SK-N-SH treated with all-trans-retinoic acid at 6 μM for 48 hours (cell line): ENCODE results near the gene ZKSCAN8.

Experiments used
- ATAC-seq: fragments of 200-7000 bp; cut with Tn5 transposase; 3 replicates; pipeline ENCODE4 v1.9.1; 2020; ENCODE audit warnings: mild to moderate bottlenecking, moderate library complexity
- BACH2 ChIP-seq: fragments of 250-450 bp; sonication (Bioruptor Pico); IDR thresholded peaks from 2 replicates; pipeline ENCODE4 v1.9.0; 2021; ENCODE audit warnings: mild to moderate bottlenecking, borderline replicate concordance
- CREB5 ChIP-seq: fragments of 250-450 bp; sonication (Bioruptor Pico); IDR thresholded peaks from 2 replicates; pipeline ENCODE4 v1.5.1; 2020; ENCODE audit warnings: low read depth, mild to moderate bottlenecking, moderate library complexity
- CSDC2 ChIP-seq: fragments of 250-450 bp; sonication (Bioruptor Pico); IDR thresholded peaks from 2 replicates; pipeline ENCODE4 v1.5.0; 2020; ENCODE audit warnings: mild to moderate bottlenecking, moderate library complexity
- CSRNP3 ChIP-seq: fragments of 250-450 bp; sonication (Bioruptor Pico); IDR thresholded peaks from 2 replicates; pipeline ENCODE4 v1.5.1; 2021; ENCODE audit warnings: mild to moderate bottlenecking, moderate library complexity
- ESRRG ChIP-seq: fragments of 250-450 bp; sonication (Bioruptor Pico); IDR thresholded peaks from 2 replicates; pipeline ENCODE4 v1.6.1; 2021; ENCODE audit warnings: mild to moderate bottlenecking
- GLIS3 ChIP-seq: fragments of 250-450 bp; sonication (Bioruptor Pico); IDR thresholded peaks from 2 replicates; pipeline ENCODE4 v1.5.0; 2020; ENCODE audit warnings: mild to moderate bottlenecking, moderate library complexity
- ISL1 ChIP-seq: fragments of 250-450 bp; sonication (Bioruptor Pico); IDR thresholded peaks from 2 replicates; pipeline ENCODE4 v2.1.2; 2022; ENCODE audit warnings: mild to moderate bottlenecking, moderate library complexity
- OSR1 ChIP-seq: fragments of 250-450 bp; sonication (Bioruptor Pico); IDR thresholded peaks from 2 replicates; pipeline ENCODE4 v1.8.0; 2022; ENCODE audit warnings: moderate library complexity, mild to moderate bottlenecking, inconsistent platforms
- PATZ1 ChIP-seq: fragments of 250-450 bp; sonication (Bioruptor Pico); IDR thresholded peaks from 2 replicates; pipeline ENCODE4 v1.8.0; 2020; ENCODE audit warnings: mild to moderate bottlenecking, moderate library complexity, borderline replicate concordance
- POU6F1 ChIP-seq: fragments of 250-450 bp; sonication (Bioruptor Pico); IDR thresholded peaks from 2 replicates; pipeline ENCODE4 v1.8.0; 2021; ENCODE audit warnings: low read depth, mild to moderate bottlenecking, moderate library complexity, borderline replicate concordance
- PPARA ChIP-seq: fragments of 250-450 bp; sonication (Bioruptor Pico); IDR thresholded peaks from 2 replicates; pipeline ENCODE4 v1.5.0; 2020; ENCODE audit warnings: mild to moderate bottlenecking, borderline replicate concordance
- RARB ChIP-seq: fragments of 250-450 bp; sonication (Bioruptor Pico); IDR thresholded peaks from 2 replicates; pipeline ENCODE4 v1.8.0; 2021; ENCODE audit warnings: mild to moderate bottlenecking, moderate library complexity
- SNAI2 ChIP-seq: fragments of 250-450 bp; sonication (Bioruptor Pico); IDR thresholded peaks from 2 replicates; pipeline ENCODE4 v1.5.0; 2020; ENCODE audit warnings: mild to moderate bottlenecking, moderate library complexity
- TCF4 ChIP-seq: fragments of 250-450 bp; sonication (Bioruptor Pico); IDR thresholded peaks from 2 replicates; pipeline ENCODE4 v1.8.0; 2021; ENCODE audit warnings: mild to moderate bottlenecking, moderate library complexity, borderline replicate concordance
- TOX ChIP-seq: fragments of 250-450 bp; sonication (Bioruptor Pico); IDR thresholded peaks from 2 replicates; pipeline ENCODE4 v1.8.0; 2021; ENCODE audit warnings: mild to moderate bottlenecking, moderate library complexity, borderline replicate concordance
- TSHZ2 ChIP-seq: fragments of 250-450 bp; sonication (Bioruptor Pico); IDR thresholded peaks from 2 replicates; pipeline ENCODE4 v1.5.0; 2020; ENCODE audit warnings: mild to moderate bottlenecking, moderate library complexity
- ZC3H10 ChIP-seq: fragments of 250-450 bp; sonication (Bioruptor Pico); IDR thresholded peaks from 2 replicates; pipeline ENCODE4 v1.5.1; 2021; ENCODE audit warnings: mild to moderate bottlenecking, moderate library complexity
- ZFP3 ChIP-seq: fragments of 250-450 bp; sonication (Bioruptor Pico); IDR thresholded peaks from 2 replicates; pipeline ENCODE4 v1.5.0; 2020; ENCODE audit warnings: mild to moderate bottlenecking, moderate library complexity
- ZFP30 ChIP-seq: fragments of 450-650 bp; formaldehyde crosslinking; IDR thresholded peaks from 2 replicates; pipeline ENCODE4 v1.5.0; 2022; ENCODE audit warnings: mild to moderate bottlenecking, moderate library complexity
- ZNF565 ChIP-seq: fragments of 450-650 bp; formaldehyde crosslinking; conservative IDR thresholded peaks from 2 replicates; pipeline ENCODE4 v1.5.0; 2020; ENCODE audit warnings: low read depth, mild to moderate bottlenecking, moderate library complexity
- ZNF70 ChIP-seq: fragments of 450-650 bp; formaldehyde crosslinking; IDR thresholded peaks from 2 replicates; pipeline ENCODE4 v1.5.0; 2020; ENCODE audit warnings: mild to moderate bottlenecking, moderate library complexity

The ZKSCAN8 gene

GRCh38 chr6:28159029-28159607, 17.4 kb downstream of the ZKSCAN8 start:
- ATAC-seq: no peak
- TF ChIP-seq PPARA (CRISPR knock-in tag) (no peak), BACH2 (CRISPR knock-in tag) (no peak), ZNF565 (CRISPR knock-in tag) (no peak), ISL1 (CRISPR knock-in tag) (no peak), PATZ1 (CRISPR knock-in tag) (no peak), TCF4 (CRISPR knock-in tag) (no peak), ZFP30 (CRISPR knock-in tag) (no peak), GLIS3 (CRISPR knock-in tag) (no peak), ZNF70 (CRISPR knock-in tag) (no peak), ESRRG (CRISPR knock-in tag) (no peak), SNAI2 (no peak), OSR1 (CRISPR knock-in tag) (no peak), CSDC2 (no peak), ZFP3 (CRISPR knock-in tag) (no peak), CSRNP3 (CRISPR knock-in tag) (no peak), POU6F1 (CRISPR knock-in tag) (no peak), ZC3H10 (CRISPR knock-in tag) (no peak), CREB5 (no peak)

- no peak for ATAC-seq
- TF ChIP-seq TSHZ2 (CRISPR knock-in tag) (no peak), ZFP30 (CRISPR knock-in tag) (no peak), ISL1 (CRISPR knock-in tag) (no peak), POU6F1 (CRISPR knock-in tag) (no peak), ESRRG (CRISPR knock-in tag) (no peak), GLIS3 (CRISPR knock-in tag) (no peak), RARB (CRISPR knock-in tag) (no peak), CSRNP3 (CRISPR knock-in tag) (no peak), ZFP3 (CRISPR knock-in tag) (no peak), TOX (no peak), OSR1 (CRISPR knock-in tag) (no peak), BACH2 (CRISPR knock-in tag) (no peak)
Measured at GRCh38 chr6:28160233-28160632, 18.6 kb downstream of the ZKSCAN8 start.
